Dendritic cell treated with granulocyte-macrophage colony-stimulating factor and Interleukin-4, amounts not matched to agents 40 ng/mL and 50 ng/mL, for 4 days (primary cell): ENCODE data around the gene LRRC46.

Source experiments
- H3K27ac Mint-ChIP-seq: one replicate; pipeline ENCODE4 v1.8.0; 2022; ENCODE audit warnings: mild to moderate bottlenecking, mixed read lengths
- H3K27me3 Mint-ChIP-seq: one replicate; pipeline ENCODE4 v1.8.0; 2022; ENCODE audit warnings: mild to moderate bottlenecking, mixed read lengths
- H3K36me3 Mint-ChIP-seq: one replicate; pipeline ENCODE4 v1.8.0; 2022; ENCODE audit warnings: low read depth, mixed read lengths
- H3K4me1 Mint-ChIP-seq: one replicate; pipeline ENCODE4 v1.8.0; 2022; ENCODE audit warnings: low read depth, mixed read lengths
- H3K4me3 Mint-ChIP-seq: one replicate; pipeline ENCODE4 v1.8.0; 2022; ENCODE audit warnings: mild to moderate bottlenecking, moderate library complexity, mixed read lengths
- H3K9me3 Mint-ChIP-seq: one replicate; pipeline ENCODE4 v1.8.0; 2022; ENCODE audit warnings: mixed read lengths
- intact Hi-C: fragments of 100-400 bp; cut with micrococcal nuclease; formaldehyde crosslinking; loops from one replicate; pipeline ENCODE4 v1.15.0; 2022

The LRRC46 gene

GRCh38 chr17:47845716-47846075 lies 14.2 kb downstream of the LRRC46 start:
- no peaks in the 10 kb centered on the region for H3K9me3 Mint-ChIP-seq
- H3K4me3 Mint-ChIP-seq = no peak overlapping the region

GRCh38 chr17:47846716-47847340 lies 15.4 kb downstream of the LRRC46 start:
- no peak overlapping the region for H3K4me3 Mint-ChIP-seq
- peaks cover 25% of the 10 kb centered on the region for H3K4me1 Mint-ChIP-seq
- intact Hi-C loops = no loop called here
- H3K9me3 Mint-ChIP-seq = no peaks in the 10 kb centered on the region
- H3K27ac Mint-ChIP-seq = no peak overlapping the region
- no peaks in the 10 kb centered on the region for H3K36me3 Mint-ChIP-seq
- peaks cover 80% of the 10 kb centered on the region for H3K27me3 Mint-ChIP-seq

More at GRCh38 chr17:47845716-47846075, 14.2 kb downstream of the LRRC46 start:
- Mint-ChIP-seq H3K36me3 (peaks cover 6% of the 10 kb centered on the region), H3K27me3 (peaks cover 69% of the 10 kb centered on the region), H3K27ac (no peak overlapping the region), H3K4me1 (peaks cover 22% of the 10 kb centered on the region)
- intact Hi-C loops = no loop called here

GRCh38 chr17:47847341-47848197 lies 16.1 kb downstream of the LRRC46 start:
- Mint-ChIP-seq H3K27me3 (peaks cover 87% of the 10 kb centered on the region), H3K36me3 (no peaks in the 10 kb centered on the region), H3K9me3 (no peaks in the 10 kb centered on the region), H3K4me1 (peaks cover 32% of the 10 kb centered on the region), H3K4me3 (no peak overlapping the region), H3K27ac (no peak overlapping the region)
- intact Hi-C loops = no loop called here

- Mint-ChIP-seq H3K36me3 (no peaks in the 10 kb centered on the region), H3K27ac (no peak overlapping the region)
- intact Hi-C loops = no loop called here
Observed at GRCh38 chr17:47848198-47848513, 16.7 kb downstream of the LRRC46 start.

GRCh38 chr17:47850373-47850691 lies 18.9 kb downstream of the LRRC46 start:
- H3K4me1 Mint-ChIP-seq = peaks cover 30% of the 10 kb centered on the region
- peaks cover 99% of the 10 kb centered on the region for H3K27me3 Mint-ChIP-seq
- H3K36me3 Mint-ChIP-seq = no peaks in the 10 kb centered on the region
- no peak overlapping the region for H3K4me3 Mint-ChIP-seq
- intact Hi-C loops = no loop called here
- no peaks in the 10 kb centered on the region for H3K9me3 Mint-ChIP-seq
- no peak overlapping the region for H3K27ac Mint-ChIP-seq

More at GRCh38 chr17:47848198-47848513, 16.7 kb downstream of the LRRC46 start:
- Mint-ChIP-seq H3K4me1 (peaks cover 33% of the 10 kb centered on the region), H3K9me3 (no peaks in the 10 kb centered on the region), H3K4me3 (no peak overlapping the region), H3K27me3 (peaks cover 93% of the 10 kb centered on the region)

- no peaks in the 10 kb centered on the region for H3K9me3 Mint-ChIP-seq
- H3K4me1 Mint-ChIP-seq = peaks cover 36% of the 10 kb centered on the region
- H3K27ac Mint-ChIP-seq = no peak within 1 kb of the TSS
- intact Hi-C loops = no loop called here
- no peaks in the 10 kb centered on the region for H3K36me3 Mint-ChIP-seq
- no peak within 1 kb of the TSS for H3K4me3 Mint-ChIP-seq
- peaks cover 99% of the 10 kb centered on the region for H3K27me3 Mint-ChIP-seq
Observed at GRCh38 chr17:47850692-47851573, 19.5 kb downstream of the LRRC46 start, which contains the start of gene SP6. Gene SP6, minus strand, starts transcription at chr17:47851163. Its CDS starts 2,734 bp downstream, at chr17:47848429.

GRCh38 chr17:47851764-47852112 lies 20.3 kb downstream of the LRRC46 start:
- Mint-ChIP-seq H3K4me1 (peaks cover 44% of the 10 kb centered on the region), H3K27me3 (peaks cover 99% of the 10 kb centered on the region), H3K4me3 (no peak overlapping the region), H3K27ac (no peak overlapping the region), H3K9me3 (no peaks in the 10 kb centered on the region), H3K36me3 (no peaks in the 10 kb centered on the region)
- intact Hi-C loops = no loop called here

- Mint-ChIP-seq H3K4me3 (no peak overlapping the region), H3K4me1 (peaks cover 42% of the 10 kb centered on the region), H3K27me3 (peaks cover 97% of the 10 kb centered on the region), H3K36me3 (no peaks in the 10 kb centered on the region), H3K27ac (no peak overlapping the region), H3K9me3 (no peaks in the 10 kb centered on the region)
- intact Hi-C loops = no loop called here
Observed at GRCh38 chr17:47852113-47852949, 20.9 kb downstream of the LRRC46 start.

GRCh38 chr17:47853616-47854015 lies 22.1 kb downstream of the LRRC46 start:
- Mint-ChIP-seq H3K4me1 (peaks cover 48% of the 10 kb centered on the region), H3K4me3 (no peak overlapping the region), H3K27ac (no peak overlapping the region), H3K9me3 (no peaks in the 10 kb centered on the region), H3K27me3 (peaks cover 89% of the 10 kb centered on the region), H3K36me3 (no peaks in the 10 kb centered on the region)
- intact Hi-C loops = no loop called here

GRCh38 chr17:47855737-47856136 lies 24.3 kb downstream of the LRRC46 start:
- H3K27me3 Mint-ChIP-seq = peaks cover 81% of the 10 kb centered on the region
- no peaks in the 10 kb centered on the region for H3K9me3 Mint-ChIP-seq

GRCh38 chr17:47856830-47857229 lies 25.4 kb downstream of the LRRC46 start:
- Mint-ChIP-seq H3K4me1 (peaks cover 36% of the 10 kb centered on the region), H3K4me3 (no peak overlapping the region), H3K27ac (no peak overlapping the region), H3K36me3 (no peaks in the 10 kb centered on the region), H3K9me3 (no peaks in the 10 kb centered on the region), H3K27me3 (peaks cover 72% of the 10 kb centered on the region)
- intact Hi-C loops = no loop called here

More at GRCh38 chr17:47855737-47856136, 24.3 kb downstream of the LRRC46 start:
- Mint-ChIP-seq H3K4me1 (peaks cover 44% of the 10 kb centered on the region), H3K27ac (no peak overlapping the region), H3K4me3 (no peak overlapping the region), H3K36me3 (no peaks in the 10 kb centered on the region)
- intact Hi-C loops = no loop called here

- H3K27me3 Mint-ChIP-seq = peaks cover 62% of the 10 kb centered on the region
- intact Hi-C loops = no loop called here
Observed at GRCh38 chr17:47857551-47858455, 26.3 kb downstream of the LRRC46 start.

GRCh38 chr17:47860386-47860785 lies 28.9 kb downstream of the LRRC46 start:
- Mint-ChIP-seq H3K4me1 (peaks cover 34% of the 10 kb centered on the region), H3K4me3 (no peak overlapping the region), H3K27ac (no peak overlapping the region), H3K9me3 (no peaks in the 10 kb centered on the region), H3K27me3 (peaks cover 43% of the 10 kb centered on the region), H3K36me3 (no peaks in the 10 kb centered on the region)
- intact Hi-C loops = no loop called here

More at GRCh38 chr17:47857551-47858455, 26.3 kb downstream of the LRRC46 start:
- Mint-ChIP-seq H3K27ac (no peak overlapping the region), H3K4me1 (peaks cover 29% of the 10 kb centered on the region), H3K36me3 (no peaks in the 10 kb centered on the region), H3K9me3 (no peaks in the 10 kb centered on the region), H3K4me3 (no peak overlapping the region)
